PC-3 (cell line): Measurements from ENCODE around the gene SHC4. TPM values are rescaled to one million over a fixed set of nuclear protein-coding genes. Genes with fewer than 3 reads are reported as not detected.

Source experiments
- ATAC-seq: fragments of 200-7000 bp; cut with Tn5 transposase; 2 replicates; pipeline ENCODE4 v1.9.1; 2020; ENCODE audit warnings: mild to moderate bottlenecking, moderate library complexity
- Bru-seq: library from RNA; stranded (reverse); fragments of 400-500 nt; gene quantifications from one replicate; lab custom pipeline; 2021; lab: Mats Ljungman, UMichigan
- BruChase-seq, 2 experiments: library from RNA; stranded (reverse); fragments of 400-500 nt; gene quantifications; one replicate each; lab custom pipeline; 2021; lab: Mats Ljungman, UMichigan
- BruUV-seq: library from RNA; stranded (reverse); fragments of 400-500 nt; replicated peaks from 2 replicates; lab custom pipeline; 2021; lab: Mats Ljungman, UMichigan
- CTCF ChIA-PET: fragments of 300-600 bp; sonication (Branson Sonifier 250); formaldehyde crosslinking; loops from one replicate; lab custom pipeline; 2022; ENCODE audit warnings: antibody characterized with exemption; lab: Charles Lee
- POLR2A ChIA-PET: fragments of 300-600 bp; sonication (Branson Sonifier 250); formaldehyde crosslinking; loops from one replicate; lab custom pipeline; 2022; ENCODE audit warnings: antibody characterized with exemption; ENCODE audit not compliant: unreplicated experiment; lab: Charles Lee
- DNase-seq: peaks from one replicate; pipeline ENCODE4 v3.0.0-alpha.2; 2015
- H2AFZ ChIP-seq: fragments of 300-600 bp; sonication (generic); 2 replicates; pipeline ENCODE4 v1.6.0; 2016; ENCODE audit warnings: antibody characterized with exemption, low read length
- H3F3A ChIP-seq: fragments of 300-600 bp; sonication (generic); one replicate; pipeline ENCODE4 v1.6.0; 2017; ENCODE audit warnings: antibody characterized with exemption, low read length, control low read depth, mild to moderate bottlenecking; ENCODE audit not compliant: unreplicated experiment
- H3K27ac ChIP-seq: fragments of 300-600 bp; sonication (generic); 2 replicates; pipeline ENCODE4 v1.5.1; 2016; ENCODE audit warnings: mild to moderate bottlenecking, low read length
- H3K27me3 ChIP-seq: fragments of 300-600 bp; sonication (generic); 2 replicates; pipeline ENCODE4 v1.6.1; 2016; ENCODE audit warnings: low read length, mixed read lengths
- H3K36me3 ChIP-seq: fragments of 300-600 bp; sonication (generic); 2 replicates; pipeline ENCODE4 v1.6.1; 2016; ENCODE audit warnings: low read depth, mixed run types, low read length, mixed read lengths
- H3K4me1 ChIP-seq: fragments of 300-600 bp; sonication (generic); 2 replicates; pipeline ENCODE4 v1.5.1; 2016; ENCODE audit warnings: low read length; ENCODE audit not compliant: insufficient read depth
- H3K4me2 ChIP-seq: fragments of 300-600 bp; sonication (generic); 2 replicates; pipeline ENCODE4 v1.6.0; 2016; ENCODE audit warnings: low read length
- H3K4me3 ChIP-seq: fragments of 300-600 bp; sonication (generic); 2 replicates; pipeline ENCODE4 v1.5.1; 2016; ENCODE audit warnings: mild to moderate bottlenecking, low read length, mixed read lengths
- H3K79me2 ChIP-seq: fragments of 300-600 bp; sonication (generic); 2 replicates; pipeline ENCODE4 v1.6.1; 2017; ENCODE audit warnings: low read length, mixed read lengths
- H3K9ac ChIP-seq: fragments of 300-600 bp; sonication (generic); 2 replicates; pipeline ENCODE4 v1.6.0; 2016; ENCODE audit warnings: mild to moderate bottlenecking, low read length
- H3K9me2 ChIP-seq: fragments of 300-600 bp; sonication (generic); replicated peaks from 2 replicates; pipeline ENCODE4 v1.6.1; 2016; ENCODE audit warnings: mixed run types, low read length, mixed read lengths
- H3K9me3 ChIP-seq: fragments of 300-600 bp; sonication (generic); 2 replicates; pipeline ENCODE4 v1.6.1; 2016; ENCODE audit warnings: low read length, mixed read lengths
- H4K20me1 ChIP-seq: fragments of 300-600 bp; sonication (generic); 2 replicates; pipeline ENCODE4 v1.6.1; 2016; ENCODE audit warnings: low read length, mixed read lengths
- CTCF ChIP-seq: fragments of 300-600 bp; sonication (generic); conservative IDR thresholded peaks from 2 replicates; pipeline ENCODE4 v1.5.1; 2017; ENCODE audit warnings: antibody characterized with exemption, low read depth, mild to moderate bottlenecking, low read length
- EZH2 ChIP-seq: fragments of 300-600 bp; sonication (generic); IDR thresholded peaks from one replicate; pipeline ENCODE4 v1.6.1; 2017; ENCODE audit warnings: antibody characterized with exemption, mild to moderate bottlenecking, low read length; ENCODE audit not compliant: unreplicated experiment
- EZH2phosphoT487 ChIP-seq: fragments of 300-600 bp; sonication (generic); IDR thresholded peaks from 2 replicates; pipeline ENCODE4 v1.6.1; 2018; ENCODE audit warnings: mild to moderate bottlenecking, antibody characterized with exemption, low read length, borderline replicate concordance
- intact Hi-C: fragments of 100-400 bp; cut with micrococcal nuclease; formaldehyde crosslinking; loops from 2 replicates; pipeline ENCODE4 v1.9.0; 2023
- long read RNA-seq: library from polyadenylated mRNA; unstranded; transcript quantifications from one replicate; pipeline ENCODE4 v2.0.0, GENCODE V29; 2021; ENCODE audit not compliant: unreplicated experiment
- total RNA-seq: library from RNA; depleted of rRNA; stranded (reverse); fragments of >200 nt; gene quantifications from 2 replicates; pipeline ENCODE4 v1.2.3, GENCODE V29; 2014; rRNA removed

Gene SHC4
- total RNA-seq, result 2.4 and 4.3 TPM in 2 replicates
- percentile 76 among the genes with signal in this experiment for Bru-seq, nascent RNA
- BruChase-seq, experiment 1, labeled RNA remaining after a 6-hour chase, result percentile 55 among the genes with signal in this experiment
- BruChase-seq, experiment 2, labeled RNA remaining after a 2-hour chase, result percentile 55 among the genes with signal in this experiment
- long read RNA-seq, full-length matches to known transcripts, result 27 of 35 reads
- long read RNA-seq, partial matches to known transcripts, result 2 of 35 reads
- long read RNA-seq, other reads (novel, unspliced or antisense), result 6 of 35 reads

GRCh38 chr15:48963524-48964113, at the start of gene SHC4:
TSS of gene SHC4 (minus strand) at chr15:48963919. CDS start at chr15:48963015, 904 bp downstream.
- no TSS peak for BruUV-seq
- Histone ChIP-seq H4K20me1 (no peaks in the 10 kb centered on the region), H2AFZ (peak within 1 kb of the TSS; percentile 89), H3K9ac (peak within 1 kb of the TSS; percentile 86), H3K79me2 (0 out of 2 replicates have a peak, but pooled peaks cover 5% of the 10 kb centered on the region), H3F3A (no peaks in the 10 kb centered on the region), H3K9me3 (no peaks in the 10 kb centered on the region), H3K4me1 (peaks cover 34% of the 10 kb centered on the region), H3K27ac (peak within 1 kb of the TSS; percentile 89), H3K4me3 (peak within 1 kb of the TSS; percentile 81), H3K4me2 (peak within 1 kb of the TSS; percentile 97), H3K36me3 (no peaks in the 10 kb centered on the region), H3K9me2 (no peaks in the 10 kb centered on the region), H3K27me3 (no peaks in the 10 kb centered on the region)
- intact Hi-C loops, result loop anchor here (1.0 to 10.0 kb wide), 5 partner anchors 17 to 1181 kb away; no protein-coding TSS in a partner anchor
- POLR2A ChIA-PET, result interaction anchor here (0.6 kb wide), 3 partner anchors 313 to 1090 kb away, joined by 3 to 5 read pairs (median 4); no protein-coding TSS in a partner anchor
- peak; percentile 75 for DNase-seq
- ATAC-seq, result peak; percentile 48
- peak; percentile 47 for TF ChIP-seq CTCF
- no peak for TF ChIP-seq EZH2phosphoT487
- CTCF ChIA-PET, result interaction anchor here (0.6 to 1.3 kb wide), 4 partner anchors 24 to 1088 kb away, joined by 3 to 10 read pairs (median 4); no protein-coding TSS in a partner anchor

- Histone ChIP-seq H3K9me3 (no peaks in the 10 kb centered on the region), H3K27ac (no peak overlapping the region), H3K9ac (no peak overlapping the region), H3K79me2 (no peaks in the 10 kb centered on the region), H2AFZ (no peak overlapping the region), H3K4me1 (no peaks in the 10 kb centered on the region), H3K9me2 (no peaks in the 10 kb centered on the region), H3K27me3 (no peaks in the 10 kb centered on the region), H3K4me2 (no peak overlapping the region), H4K20me1 (no peaks in the 10 kb centered on the region), H3F3A (no peaks in the 10 kb centered on the region), H3K36me3 (peaks cover 2% of the 10 kb centered on the region; the same call in 1 of the 2 replicates), H3K4me3 (no peak overlapping the region)
- no TSS peak for BruUV-seq
- DNase-seq, result no peak
- TF ChIP-seq CTCF (no peak), EZH2phosphoT487 (no peak), EZH2 (no peak)
- no peak for ATAC-seq
- POLR2A ChIA-PET, result no interaction called here
- intact Hi-C loops, result no loop called here
- CTCF ChIA-PET, result no interaction called here
Measured at GRCh38 chr15:48999314-48999713, 35.6 kb upstream of the SHC4 start.

- Histone ChIP-seq H2AFZ (no peak overlapping the region), H3K4me1 (no peaks in the 10 kb centered on the region), H3K36me3 (peaks cover 13% of the 10 kb centered on the region), H3K79me2 (no peaks in the 10 kb centered on the region), H3K9me3 (no peaks in the 10 kb centered on the region), H3K27me3 (no peaks in the 10 kb centered on the region), H3K4me3 (no peak overlapping the region), H3K9me2 (no peaks in the 10 kb centered on the region), H3K9ac (no peak overlapping the region), H3F3A (no peaks in the 10 kb centered on the region), H3K4me2 (no peak overlapping the region), H3K27ac (no peak overlapping the region), H4K20me1 (no peaks in the 10 kb centered on the region)
- ChIA-PET POLR2A (no interaction called here), CTCF (no interaction called here)
- no TSS peak for BruUV-seq
- ATAC-seq (no peak), DNase-seq (no peak)
- TF ChIP-seq EZH2phosphoT487, result no peak
- no peak for TF ChIP-seq CTCF
- intact Hi-C loops, result no loop called here
Measured at GRCh38 chr15:48996276-48996675, 32.6 kb upstream of the SHC4 start.
